CD4-positive, alpha-beta T cell treated with Interferon gamma for 1 hour (primary cell): ENCODE measurements around the gene ENOPH1.
"Not testable (repeated sequence)": the region's sequence is repeated elsewhere in the genome, so short reads cannot be mapped to it uniquely, and the experiment has no call there.

ENCODE experiments used
- DNase-seq: peaks from one replicate; pipeline ENCODE4 v3.0.0-alpha.2; 2020

The ENOPH1 gene

GRCh38 chr4:82430193-82430963 is at the start of gene ENOPH1, which contains the start of gene HNRNPDL:
TSS of gene ENOPH1 (plus strand) at chr4:82430590. CDS start at chr4:82430830, 240 bp downstream.
TSS of gene HNRNPDL (minus strand) at chr4:82430462. CDS start at chr4:82429690, 772 bp downstream.
- DNase-seq = peak; percentile 93

- DNase-seq = no peak
Measured at GRCh38 chr4:82380831-82381230, 49.6 kb upstream of the ENOPH1 start.

DNA sequence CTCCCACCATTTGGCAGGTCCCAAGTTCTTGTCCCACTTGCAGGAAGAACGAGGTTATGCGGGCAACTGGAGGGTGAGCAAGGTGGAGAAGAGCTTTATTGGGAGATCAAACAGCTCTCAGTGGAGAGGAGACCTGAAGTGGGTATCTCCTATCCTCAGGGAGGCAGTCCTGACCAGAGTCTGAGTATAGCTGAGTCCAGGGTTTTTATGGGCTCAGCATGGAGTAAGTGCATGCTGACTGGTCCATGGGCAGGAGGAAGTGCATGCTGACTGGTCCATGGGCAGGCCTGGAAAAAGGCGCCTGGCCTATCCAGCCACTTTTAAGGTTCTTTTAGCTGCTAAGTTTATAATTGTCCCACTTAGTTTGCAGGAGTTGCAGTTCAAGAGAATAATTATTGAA is 49.2 kb upstream of the ENOPH1 start:
- DNase-seq = no peak

DNA sequence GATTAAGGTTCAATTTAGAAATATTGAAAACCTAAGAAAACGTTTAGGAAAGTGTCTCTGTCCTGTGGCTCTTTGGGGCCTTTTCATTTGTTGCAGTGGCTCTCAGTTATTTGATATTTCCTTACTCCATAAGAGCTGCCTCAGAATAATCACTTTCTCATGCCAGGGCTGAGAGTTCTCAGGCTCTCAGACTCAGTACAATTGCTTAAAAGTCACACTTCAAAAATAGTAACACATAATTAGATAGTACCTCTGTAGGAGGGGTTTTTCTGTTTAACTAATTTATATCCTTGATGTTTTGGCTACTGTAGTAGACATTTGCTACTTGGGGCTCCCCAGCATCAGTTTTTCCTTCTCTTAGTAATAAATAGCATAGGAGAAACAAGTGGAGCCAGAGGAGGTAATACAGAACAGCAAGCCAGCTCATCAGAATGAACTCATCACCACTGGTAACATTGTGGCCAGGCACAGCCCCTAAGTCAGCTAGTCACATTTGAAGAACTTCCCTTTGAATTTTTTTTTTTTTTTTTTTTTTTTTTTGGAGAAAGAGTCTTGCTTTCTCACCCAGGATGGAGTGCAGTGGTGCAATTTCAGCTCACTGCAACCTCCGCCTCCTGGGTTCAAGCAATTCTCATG is 48.6 kb upstream of the ENOPH1 start:
- DNase-seq = no peak

DNA sequence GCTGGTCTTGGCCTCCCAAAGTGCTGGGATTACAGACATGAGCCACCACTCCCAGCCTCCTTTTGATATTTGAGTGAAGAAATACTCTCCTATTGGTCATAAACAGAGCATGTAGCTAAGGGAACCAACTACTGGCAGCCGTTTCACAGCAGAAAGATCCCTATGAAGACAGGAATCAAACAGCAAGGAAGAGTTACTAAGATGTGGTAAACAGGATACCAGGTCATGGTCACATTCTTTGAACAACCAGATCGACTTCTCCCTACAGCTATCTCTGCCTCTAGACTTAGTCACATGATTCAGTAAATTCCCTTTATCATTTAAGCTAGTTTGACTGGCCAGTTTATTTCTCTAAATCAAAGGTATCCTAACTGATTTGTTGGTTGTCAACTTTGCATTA is 47.6 kb upstream of the ENOPH1 start:
- DNase-seq = no peak

DNA sequence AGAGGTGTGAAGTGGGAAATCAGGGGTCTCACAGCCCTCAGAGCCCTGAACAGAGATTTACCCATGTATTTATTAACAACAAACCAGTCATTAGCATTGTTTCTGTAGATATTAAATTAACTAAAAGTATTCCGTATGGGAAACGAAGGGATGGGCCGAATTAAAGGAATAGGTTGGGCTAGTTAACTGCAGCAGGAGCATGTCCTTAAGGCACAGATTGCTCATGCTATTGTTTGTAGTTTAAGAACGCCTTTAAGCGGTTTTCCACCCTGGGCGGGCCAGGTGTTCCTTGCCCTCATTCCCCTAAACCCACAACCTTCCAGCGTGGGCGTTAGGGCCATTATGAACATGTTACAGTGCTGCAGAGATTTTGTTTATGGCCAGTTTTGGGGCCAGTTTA is 44.1 kb upstream of the ENOPH1 start:
- not testable (repeated sequence) for DNase-seq

GRCh38 chr4:82388405-82388804 is 42.0 kb upstream of the ENOPH1 start:
- no peak for DNase-seq

DNA sequence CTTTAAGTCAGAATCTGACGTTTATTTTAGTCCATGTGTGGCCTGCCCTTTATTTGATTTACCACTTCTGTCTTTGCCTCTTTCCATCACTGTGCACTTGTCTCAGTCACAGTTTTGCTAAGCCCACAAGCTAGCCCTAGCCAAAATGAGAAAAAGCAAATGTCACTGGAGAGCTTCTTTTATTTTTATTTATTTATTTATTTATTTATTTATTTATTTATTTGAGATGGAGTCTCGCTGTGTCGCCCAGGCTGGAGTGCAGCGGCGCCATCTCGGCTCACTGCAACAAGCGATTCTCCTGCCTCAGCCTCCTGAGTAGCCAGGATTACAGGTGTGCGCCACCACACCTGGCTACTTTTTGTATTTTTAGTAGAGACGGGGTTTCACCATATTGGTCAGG is 40.3 kb upstream of the ENOPH1 start:
- not testable (repeated sequence) for DNase-seq

DNA sequence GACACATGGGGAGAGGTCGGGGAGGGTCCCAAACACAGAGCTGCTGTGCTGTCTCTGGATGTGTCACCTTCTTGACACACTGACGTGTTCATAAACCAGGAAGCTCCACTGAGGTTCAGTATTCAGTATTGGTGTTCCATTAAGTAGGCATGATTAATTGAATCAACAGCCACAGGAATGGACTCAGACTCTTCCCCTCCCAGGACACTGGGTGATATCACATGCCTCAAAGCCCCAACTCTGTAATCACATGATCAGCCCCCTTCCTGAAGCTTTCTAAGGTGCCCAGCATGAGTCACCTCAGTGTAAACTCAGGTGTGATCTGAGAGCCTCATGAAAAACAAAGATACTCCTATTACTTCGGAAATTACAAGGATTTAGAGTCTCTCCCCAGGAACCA is 35.5 kb upstream of the ENOPH1 start:
- DNase-seq = no peak

- no peak for DNase-seq
Measured at GRCh38 chr4:82397527-82397926, 32.9 kb upstream of the ENOPH1 start.

DNA sequence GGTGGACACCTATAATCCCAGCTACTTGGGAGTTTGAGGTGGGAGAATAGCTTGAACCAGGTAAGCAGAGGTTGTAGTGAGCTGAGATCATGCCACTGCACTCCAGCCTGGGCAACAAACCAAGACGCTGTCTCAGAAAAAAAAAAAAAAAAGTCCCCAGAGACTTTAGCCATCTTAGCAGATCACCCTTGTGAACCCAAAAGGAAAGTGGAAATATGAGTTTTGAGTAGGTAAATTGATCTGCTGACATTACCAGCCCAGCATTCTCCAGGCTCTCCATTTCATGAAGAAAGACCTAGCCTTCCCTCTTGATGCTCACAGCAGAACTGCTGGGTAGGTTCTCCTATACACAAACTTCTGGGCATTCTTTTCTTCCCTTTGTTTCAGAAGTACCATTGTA is 32.1 kb upstream of the ENOPH1 start:
- DNase-seq = no peak

GRCh38 chr4:82401600-82401999 is 28.8 kb upstream of the ENOPH1 start:
- no peak for DNase-seq

DNA sequence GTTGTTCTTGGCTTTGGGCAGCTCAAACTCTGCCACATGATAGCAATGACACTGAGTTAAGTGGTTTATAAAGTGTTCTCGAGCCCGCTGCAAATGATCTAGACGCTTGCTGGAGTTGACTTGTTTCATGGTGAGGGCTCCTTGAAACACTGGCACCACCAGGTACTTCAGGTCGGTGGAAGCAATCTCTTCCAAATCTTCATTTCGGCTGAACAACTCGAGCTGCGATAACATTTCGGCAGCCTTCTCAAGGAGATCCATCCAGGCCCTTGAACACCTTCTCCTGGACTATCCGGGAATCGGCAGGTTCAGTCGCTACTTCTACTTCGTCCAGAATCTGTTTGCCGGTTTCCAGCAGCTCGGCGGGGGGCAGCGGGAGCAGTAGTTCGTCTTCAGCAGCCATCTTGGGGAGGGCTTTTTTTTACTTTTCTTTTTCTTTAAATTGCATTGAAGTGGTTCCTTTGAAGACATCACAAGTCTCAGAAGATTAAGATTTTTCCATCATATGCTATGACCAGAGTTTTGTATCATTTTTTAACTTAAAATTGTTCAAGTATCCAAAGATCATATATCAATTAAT is 28.1 kb upstream of the ENOPH1 start:
- no peak for DNase-seq

DNA sequence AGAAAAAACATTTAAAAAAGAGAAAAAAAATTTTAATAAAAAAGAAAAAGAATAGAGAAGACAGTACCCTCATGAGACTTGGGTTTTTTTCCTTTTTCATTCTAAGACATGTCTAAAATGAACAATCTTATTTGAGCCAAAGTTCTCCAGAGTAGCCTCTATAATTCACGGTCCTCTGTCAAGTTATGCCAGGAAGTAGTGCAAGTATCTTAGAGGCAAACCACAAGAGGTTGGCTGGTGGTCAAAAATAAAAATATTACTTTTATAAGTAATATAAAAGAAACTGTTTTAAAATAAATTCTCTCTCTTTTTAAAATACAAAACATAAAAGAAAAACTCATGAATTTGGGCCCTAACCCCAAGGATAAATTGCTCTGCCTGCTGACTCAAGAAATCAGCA is 26.7 kb upstream of the ENOPH1 start:
- DNase-seq = no peak

DNA sequence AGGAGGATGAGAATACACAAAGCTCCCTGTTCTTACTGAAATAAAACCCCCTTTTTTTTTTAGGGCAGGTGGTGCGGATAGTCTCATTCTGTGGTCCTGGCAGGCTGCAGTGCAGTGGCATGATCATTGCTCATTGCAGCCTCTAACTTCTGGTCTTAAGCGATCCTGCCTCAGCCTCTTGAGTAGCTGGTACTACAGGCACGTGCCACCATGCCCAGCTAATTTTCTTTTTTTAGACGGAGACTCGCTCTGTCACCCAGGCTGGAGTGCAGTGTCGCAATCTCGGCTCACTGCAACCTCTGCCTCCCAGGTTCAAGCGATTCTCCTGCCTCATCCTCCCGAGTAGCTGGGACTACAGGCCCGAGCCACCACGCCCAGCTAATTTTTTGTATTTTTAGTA is 15.3 kb upstream of the ENOPH1 start:
- DNase-seq = not testable (repeated sequence)

DNA sequence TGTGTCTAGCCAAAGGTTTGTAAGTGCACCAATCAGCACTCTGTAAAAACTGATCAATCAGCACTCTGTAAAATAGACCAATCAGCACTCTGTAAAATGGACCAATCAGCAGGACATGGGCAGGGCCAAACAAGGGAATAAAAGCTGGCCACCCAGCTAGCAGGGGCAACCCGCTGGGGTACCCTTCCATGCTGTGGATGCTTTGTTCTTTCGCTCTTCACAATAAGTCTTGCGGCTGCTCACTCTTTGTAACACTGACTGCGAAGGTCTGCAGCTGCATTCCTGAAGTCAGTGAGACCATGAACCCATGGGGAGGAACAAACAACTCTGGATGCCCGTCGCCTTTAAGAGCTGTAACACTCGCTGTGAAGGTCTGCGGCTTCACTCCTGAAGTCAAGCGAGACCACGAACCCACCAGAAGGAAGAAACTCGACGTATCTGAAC is 14.4 kb upstream of the ENOPH1 start:
- DNase-seq = no peak

DNA sequence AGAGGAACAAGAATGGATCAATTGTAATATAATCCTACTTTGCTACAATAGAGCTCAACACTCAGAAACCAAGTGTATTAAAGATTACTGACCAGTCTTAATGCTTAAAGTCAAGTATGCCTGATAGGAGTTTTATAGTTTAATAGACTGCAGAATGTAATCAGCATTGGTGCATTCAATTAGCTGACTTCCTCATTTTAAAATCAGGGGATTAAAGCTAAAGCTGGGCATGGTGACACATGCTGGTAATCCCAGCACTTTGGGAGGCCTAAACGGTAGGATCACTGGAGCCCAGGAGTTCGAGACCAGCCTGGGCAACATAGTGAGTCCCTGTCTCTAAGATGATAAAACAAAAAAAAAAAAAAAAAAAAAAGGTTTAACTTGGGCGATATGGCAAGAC is 10.9 kb upstream of the ENOPH1 start:
- no peak for DNase-seq

- no peak for DNase-seq
Measured at GRCh38 chr4:82421796-82422560, 8.4 kb upstream of the ENOPH1 start.

DNA sequence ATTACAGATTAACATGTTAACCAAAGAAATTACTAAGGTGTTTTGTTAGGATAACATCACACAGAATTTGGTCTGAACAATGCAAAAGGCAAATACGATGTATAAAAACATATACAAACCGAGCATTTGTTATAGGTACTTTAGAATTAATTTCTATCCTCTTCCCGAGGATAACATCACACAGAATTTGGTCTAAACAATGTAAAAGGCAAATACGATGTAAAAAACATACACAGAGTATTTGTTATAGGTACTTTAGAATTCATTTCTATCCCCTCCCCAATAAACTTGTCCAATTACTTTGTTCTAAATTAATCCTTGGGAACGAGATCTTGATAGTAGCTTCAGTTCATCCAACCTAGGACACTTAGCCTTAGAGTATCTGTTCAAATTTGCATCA is 7.8 kb upstream of the ENOPH1 start:
- no peak for DNase-seq

DNA sequence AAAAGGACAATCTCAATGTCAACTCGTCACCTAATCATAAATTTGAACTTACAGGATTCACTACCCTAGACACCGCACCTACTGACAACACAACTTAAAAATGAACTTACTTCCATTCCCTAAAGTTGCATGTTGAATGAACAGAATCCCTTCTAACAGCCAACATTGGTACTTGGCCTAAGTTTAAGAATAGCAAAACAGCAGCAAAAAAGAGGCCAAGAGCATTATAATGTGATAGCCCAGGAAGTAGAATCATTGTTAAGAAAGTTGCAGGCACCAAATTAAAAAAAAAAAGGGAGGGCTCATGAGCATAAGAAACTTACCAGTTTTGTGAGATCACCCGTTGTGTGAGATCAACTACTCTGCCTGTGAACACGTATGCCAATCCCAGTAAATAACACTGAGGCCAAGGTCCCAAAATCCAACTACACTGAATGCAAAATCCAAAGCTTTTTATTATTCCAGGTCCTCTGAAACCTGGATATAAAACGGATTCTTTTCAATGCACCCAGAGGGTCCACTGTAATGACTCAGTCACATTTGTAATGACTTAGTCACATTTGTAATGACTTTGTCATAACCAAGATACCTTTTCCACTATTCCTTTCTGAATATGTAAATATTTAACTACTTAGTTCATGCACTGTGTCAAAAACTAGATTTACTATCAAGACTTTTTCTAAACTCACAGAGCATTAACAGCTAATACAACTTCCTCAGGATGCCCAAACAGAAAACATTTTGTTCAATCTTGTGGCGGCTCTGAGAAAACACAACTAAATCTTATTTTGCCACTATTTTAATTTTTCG is 6.9 kb upstream of the ENOPH1 start:
- DNase-seq = no peak

DNA sequence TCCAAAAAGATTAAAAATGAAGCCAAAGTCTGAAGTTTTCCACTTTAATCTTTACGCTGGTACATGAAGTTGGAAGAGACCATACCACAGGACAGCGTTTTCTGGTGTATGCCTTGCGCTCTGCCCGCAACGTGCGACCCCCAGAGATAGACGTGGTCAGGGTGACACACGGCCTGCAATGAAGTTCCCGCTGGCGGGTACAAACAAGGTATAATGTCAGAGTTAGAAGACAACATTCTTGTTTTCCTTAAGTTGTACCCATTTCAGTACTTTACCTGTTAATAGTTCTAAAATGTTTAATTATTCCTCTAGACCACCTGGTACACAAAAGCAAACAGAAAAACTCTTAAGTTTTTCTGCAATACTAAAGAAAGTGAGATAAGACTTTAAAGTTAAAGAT is 4.9 kb upstream of the ENOPH1 start:
- no peak for DNase-seq

DNA sequence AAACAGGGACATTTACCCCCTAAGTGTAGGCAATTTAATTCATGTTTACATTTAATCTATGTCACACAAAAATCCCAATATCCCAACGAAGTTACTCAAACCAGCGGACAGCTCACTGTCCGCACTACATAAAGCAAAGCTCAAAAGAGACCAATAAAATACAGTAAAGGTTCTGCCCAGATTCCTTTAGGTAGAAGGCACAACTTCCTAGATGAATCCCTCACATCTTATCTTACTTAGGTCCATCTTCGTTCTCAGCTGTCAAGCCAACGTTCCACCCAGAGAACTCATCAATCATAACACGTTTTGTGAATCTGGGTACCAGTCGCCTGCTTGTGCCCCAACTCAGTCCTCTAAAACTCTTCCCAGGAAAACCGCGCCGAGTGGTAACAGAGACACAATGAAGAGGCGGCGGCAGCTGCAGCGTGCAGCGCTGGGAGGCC is 1.8 kb upstream of the ENOPH1 start:
- no peak for DNase-seq
